Neural progenitor cell (in vitro differentiated cells): Measurements from ENCODE around the gene SLC38A10. TPM values are rescaled to one million over a fixed set of nuclear protein-coding genes. Genes with fewer than 3 reads are reported as not detected.
"Not testable (repeated sequence)": the region's sequence is repeated elsewhere in the genome, so short reads cannot be mapped to it uniquely, and the experiment has no call there.

Source experiments
- DNase-seq: peaks from one replicate; pipeline ENCODE4 v3.0.0-alpha.2; 2016; ENCODE audit warnings: low spot score
- H2AFZ ChIP-seq: fragments of 200-600 bp; sonication (generic); replicated peaks from 2 replicates; pipeline ENCODE4 v1.6.1; 2016; ENCODE audit warnings: antibody characterized with exemption
- H3F3A ChIP-seq: fragments of 200-600 bp; sonication (generic); 2 replicates; pipeline ENCODE4 v1.6.1; 2016; ENCODE audit warnings: antibody characterized with exemption, low read depth
- H3K27ac ChIP-seq: fragments of 200-600 bp; sonication (generic); 2 replicates; pipeline ENCODE4 v1.5.1; 2016; ENCODE audit warnings: mild to moderate bottlenecking
- H3K27me3 ChIP-seq: fragments of 200-600 bp; sonication (generic); 2 replicates; pipeline ENCODE4 v1.6.1; 2016; ENCODE audit warnings: mild to moderate bottlenecking, moderate library complexity
- H3K36me3 ChIP-seq: fragments of 200-600 bp; sonication (generic); 2 replicates; pipeline ENCODE4 v1.5.1; 2016
- H3K4me1 ChIP-seq: fragments of 200-600 bp; sonication (generic); 2 replicates; pipeline ENCODE4 v1.6.1; 2016; ENCODE audit warnings: mixed run types
- H3K4me2 ChIP-seq: fragments of 200-600 bp; sonication (generic); 2 replicates; pipeline ENCODE4 v1.6.1; 2016
- H3K4me3 ChIP-seq: fragments of 200-600 bp; sonication (generic); 2 replicates; pipeline ENCODE4 v1.5.1; 2016
- H3K79me2 ChIP-seq: fragments of 200-600 bp; sonication (generic); 2 replicates; pipeline ENCODE4 v1.6.1; 2016; ENCODE audit warnings: low read depth
- H3K9ac ChIP-seq: fragments of 200-600 bp; sonication (generic); 2 replicates; pipeline ENCODE4 v1.6.1; 2016
- H3K9me3 ChIP-seq: fragments of 200-600 bp; sonication (generic); 2 replicates; pipeline ENCODE4 v1.5.1; 2016; ENCODE audit warnings: low read depth
- H4K20me1 ChIP-seq: fragments of 200-600 bp; sonication (generic); 2 replicates; pipeline ENCODE4 v1.6.1; 2016; ENCODE audit warnings: low read depth
- H3K27ac Mint-ChIP-seq: 3 replicates; pipeline ENCODE4 v1.8.0; 2021; ENCODE audit warnings: mixed read lengths
- H3K27me3 Mint-ChIP-seq: 2 replicates; pipeline ENCODE4 v1.8.0; 2022; ENCODE audit warnings: low read depth, mild to moderate bottlenecking, inconsistent platforms, moderate library complexity, mixed read lengths; ENCODE audit not compliant: insufficient read depth
- H3K36me3 Mint-ChIP-seq: 3 replicates; pipeline ENCODE4 v1.8.0; 2021; ENCODE audit warnings: mixed read lengths
- H3K4me1 Mint-ChIP-seq: 3 replicates; pipeline ENCODE4 v1.8.0; 2021; ENCODE audit warnings: mixed read lengths
- H3K4me3 Mint-ChIP-seq: 3 replicates; pipeline ENCODE4 v1.8.0; 2021; ENCODE audit warnings: mild to moderate bottlenecking, moderate library complexity, mixed read lengths
- H3K9me3 Mint-ChIP-seq: 3 replicates; pipeline ENCODE4 v1.8.0; 2020; ENCODE audit warnings: mixed read lengths
- EZH2 ChIP-seq: fragments of 200-600 bp; sonication (generic); IDR thresholded peaks from 2 replicates; pipeline ENCODE4 v1.6.1; 2017; ENCODE audit warnings: antibody characterized with exemption, mild to moderate bottlenecking, moderate library complexity
- EZH2phosphoT487 ChIP-seq: fragments of 200-600 bp; sonication (generic); IDR thresholded peaks from 2 replicates; pipeline ENCODE4 v1.6.1; 2017; ENCODE audit warnings: antibody characterized with exemption
- total RNA-seq: library from RNA; depleted of rRNA; stranded (reverse); fragments of >200 nt; gene quantifications from 2 replicates; pipeline ENCODE4 v1.2.3, GENCODE V29; 2015; ENCODE audit warnings: low replicate concordance
- TF ChIP-seq, protein P1 (sequence below): fragments of 200-600 bp; sonication (generic); IDR thresholded peaks from 2 replicates; pipeline ENCODE4 v1.5.1; 2017; ENCODE audit warnings: antibody characterized with exemption, mild to moderate bottlenecking

SLC38A10 gene
- total RNA-seq, 1 donor from 2014 or later, result 8.3 TPM

DNA sequence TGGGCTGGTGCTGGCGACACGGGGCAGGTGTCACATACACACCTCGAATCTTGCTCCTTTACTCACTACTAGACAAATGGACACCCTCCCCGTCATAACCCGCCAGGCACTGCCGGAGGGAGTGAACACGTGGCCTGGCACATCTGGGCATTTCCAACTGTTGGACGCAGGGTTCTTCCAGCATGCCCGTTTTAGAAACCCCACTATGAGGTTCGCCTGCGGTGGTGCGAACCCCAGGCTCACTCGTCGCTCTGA is 65.5 kb downstream of the SLC38A10 start:
- Histone ChIP-seq H3K9me3 (no peaks in the 10 kb centered on the region), H3K4me1 (no peaks in the 10 kb centered on the region), H3K36me3 (no peaks in the 10 kb centered on the region), H2AFZ (no peak overlapping the region), H4K20me1 (no peaks in the 10 kb centered on the region), H3K27me3 (no peaks in the 10 kb centered on the region), H3K27ac (no peak overlapping the region), H3K9ac (no peak overlapping the region), H3K4me2 (no peak overlapping the region), H3K4me3 (no peak overlapping the region), H3F3A (no peaks in the 10 kb centered on the region), H3K79me2 (no peaks in the 10 kb centered on the region)
- TF ChIP-seq, protein P1, sequence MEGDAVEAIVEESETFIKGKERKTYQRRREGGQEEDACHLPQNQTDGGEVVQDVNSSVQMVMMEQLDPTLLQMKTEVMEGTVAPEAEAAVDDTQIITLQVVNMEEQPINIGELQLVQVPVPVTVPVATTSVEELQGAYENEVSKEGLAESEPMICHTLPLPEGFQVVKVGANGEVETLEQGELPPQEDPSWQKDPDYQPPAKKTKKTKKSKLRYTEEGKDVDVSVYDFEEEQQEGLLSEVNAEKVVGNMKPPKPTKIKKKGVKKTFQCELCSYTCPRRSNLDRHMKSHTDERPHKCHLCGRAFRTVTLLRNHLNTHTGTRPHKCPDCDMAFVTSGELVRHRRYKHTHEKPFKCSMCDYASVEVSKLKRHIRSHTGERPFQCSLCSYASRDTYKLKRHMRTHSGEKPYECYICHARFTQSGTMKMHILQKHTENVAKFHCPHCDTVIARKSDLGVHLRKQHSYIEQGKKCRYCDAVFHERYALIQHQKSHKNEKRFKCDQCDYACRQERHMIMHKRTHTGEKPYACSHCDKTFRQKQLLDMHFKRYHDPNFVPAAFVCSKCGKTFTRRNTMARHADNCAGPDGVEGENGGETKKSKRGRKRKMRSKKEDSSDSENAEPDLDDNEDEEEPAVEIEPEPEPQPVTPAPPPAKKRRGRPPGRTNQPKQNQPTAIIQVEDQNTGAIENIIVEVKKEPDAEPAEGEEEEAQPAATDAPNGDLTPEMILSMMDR, result no peak
- H3K4me3 Mint-ChIP-seq, result no peak overlapping the region
- H3K36me3 Mint-ChIP-seq, result peaks cover 11% of the 10 kb centered on the region
- H3K9me3 Mint-ChIP-seq, result peaks cover 11% of the 10 kb centered on the region
- peaks cover under 1% of the 10 kb centered on the region for H3K4me1 Mint-ChIP-seq
- H3K27ac Mint-ChIP-seq, result no peak overlapping the region
- peaks cover 9% of the 10 kb centered on the region for H3K27me3 Mint-ChIP-seq
- DNase-seq, result no peak

DNA sequence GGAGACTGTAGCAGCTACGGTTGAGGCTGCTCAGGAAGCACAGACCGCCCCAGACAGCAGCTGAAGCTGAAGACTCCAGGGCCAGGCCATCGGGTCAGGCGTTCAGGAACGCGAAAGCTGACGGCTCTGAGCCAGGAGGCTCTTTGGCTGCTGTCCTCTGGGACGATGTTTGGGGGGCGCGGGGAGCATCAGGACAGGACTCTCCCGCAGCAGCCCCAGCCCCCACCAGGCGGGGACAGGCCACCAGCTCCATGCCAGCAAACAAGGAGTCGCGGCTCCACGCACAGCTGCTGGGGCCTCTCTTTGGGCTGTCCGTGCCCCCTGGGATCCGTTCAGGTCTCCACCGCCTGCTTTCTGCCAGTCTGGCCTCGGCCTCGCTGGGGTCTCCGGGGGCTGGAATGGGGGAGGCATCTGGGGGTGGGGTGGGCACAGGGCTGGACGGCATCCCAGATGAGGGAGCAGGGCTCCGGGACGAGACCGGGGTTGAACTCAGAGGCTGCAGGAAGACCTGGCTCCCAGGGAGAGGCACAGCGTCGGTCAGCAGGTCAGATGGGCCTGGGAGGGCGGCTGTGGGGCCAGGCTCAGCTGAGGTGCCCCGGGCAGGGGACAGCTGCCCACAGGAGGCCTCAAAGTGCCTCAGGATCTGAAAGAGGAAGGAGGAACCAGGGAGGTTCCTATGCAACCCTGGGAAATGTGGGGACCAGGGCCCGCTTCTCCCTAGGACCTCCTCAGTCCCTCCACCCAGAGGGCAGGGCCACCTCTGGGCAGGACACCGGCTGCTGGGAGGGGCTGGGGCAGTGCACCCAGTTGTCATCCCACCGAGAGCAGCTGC is 66.1 kb downstream of the SLC38A10 start:
- Histone ChIP-seq H2AFZ (no peak overlapping the region), H4K20me1 (no peaks in the 10 kb centered on the region), H3K9me3 (no peaks in the 10 kb centered on the region), H3F3A (peaks cover under 1% of the 10 kb centered on the region), H3K4me2 (no peak overlapping the region), H3K36me3 (no peaks in the 10 kb centered on the region), H3K27ac (no peak overlapping the region), H3K9ac (no peak overlapping the region), H3K4me1 (no peaks in the 10 kb centered on the region), H3K4me3 (no peak overlapping the region), H3K79me2 (no peaks in the 10 kb centered on the region), H3K27me3 (peaks cover 5% of the 10 kb centered on the region)
- H3K36me3 Mint-ChIP-seq, result peaks cover 11% of the 10 kb centered on the region
- peaks cover 11% of the 10 kb centered on the region for H3K9me3 Mint-ChIP-seq
- no peak for TF ChIP-seq EZH2
- no peak for TF ChIP-seq EZH2phosphoT487
- TF ChIP-seq, protein P1, result no peak
- no peak for DNase-seq
- H3K27me3 Mint-ChIP-seq, result peaks cover 9% of the 10 kb centered on the region
- no peak overlapping the region for H3K4me3 Mint-ChIP-seq
- no peak overlapping the region for H3K27ac Mint-ChIP-seq
- H3K4me1 Mint-ChIP-seq, result no peaks in the 10 kb centered on the region

DNA sequence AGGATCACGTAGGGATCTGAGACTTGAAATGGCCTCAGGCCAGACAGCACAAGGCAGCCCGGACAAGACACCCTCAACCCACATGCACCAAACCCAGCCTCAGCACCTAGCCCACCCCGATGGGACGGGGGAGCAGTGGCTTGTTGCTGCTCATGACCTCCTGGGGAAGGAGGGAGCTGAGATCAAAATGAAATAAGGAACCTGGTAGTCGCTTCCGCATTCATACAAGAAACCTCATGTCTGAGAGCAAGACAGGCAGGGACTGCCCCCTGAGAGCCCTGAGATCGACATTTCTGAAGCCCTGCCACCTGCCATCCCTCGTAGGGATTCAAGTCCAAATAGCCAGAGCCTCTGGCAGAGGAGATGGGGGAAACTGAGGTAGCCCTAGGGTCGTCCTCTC is 66.7 kb downstream of the SLC38A10 start:
- Histone ChIP-seq H3K4me1 (peaks cover 5% of the 10 kb centered on the region), H3K4me2 (no peak overlapping the region)

DNA sequence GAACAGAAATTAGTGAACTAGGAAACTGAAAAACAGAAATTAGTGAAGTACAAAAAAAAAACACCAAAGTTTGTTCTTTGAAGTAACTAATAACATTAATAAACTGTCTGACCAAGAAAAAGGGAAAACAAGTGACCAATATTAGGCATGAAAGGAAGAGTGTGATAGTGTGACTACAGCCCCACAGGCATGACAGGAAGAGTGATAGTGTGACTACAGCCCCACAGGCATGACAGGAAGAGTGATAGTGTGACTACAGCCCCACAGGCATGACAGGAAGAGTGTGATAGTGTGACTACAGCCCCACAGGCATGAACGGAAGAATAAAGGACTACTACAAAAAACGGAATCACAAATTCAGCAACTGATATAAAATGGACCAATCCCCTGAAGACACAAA is 67.5 kb downstream of the SLC38A10 start:
- not testable (repeated sequence) for H3K9ac ChIP-seq, H3K4me3 Mint-ChIP-seq, H3K27ac Mint-ChIP-seq, H3K4me3 ChIP-seq, H4K20me1 ChIP-seq, H3K4me2 ChIP-seq, DNase-seq, H3K27ac ChIP-seq, H3K4me1 Mint-ChIP-seq, H3K9me3 ChIP-seq, H3K4me1 ChIP-seq, H3K36me3 ChIP-seq, H2AFZ ChIP-seq, H3F3A ChIP-seq, H3K79me2 ChIP-seq
- H3K27me3 Mint-ChIP-seq, result peaks cover 13% of the 10 kb centered on the region
- H3K9me3 Mint-ChIP-seq, result peaks cover 11% of the 10 kb centered on the region
- peaks cover 12% of the 10 kb centered on the region for H3K27me3 ChIP-seq
- H3K36me3 Mint-ChIP-seq, result peaks cover 11% of the 10 kb centered on the region

More for the DNA sequence above, 66.7 kb downstream of the SLC38A10 start:
- Histone ChIP-seq H3K36me3 (no peaks in the 10 kb centered on the region), H3K27me3 (peaks cover 11% of the 10 kb centered on the region), H3K9me3 (no peaks in the 10 kb centered on the region), H3K79me2 (no peaks in the 10 kb centered on the region), H3K4me3 (no peak overlapping the region), H2AFZ (no peak overlapping the region), H3F3A (peaks cover 7% of the 10 kb centered on the region), H3K27ac (no peak overlapping the region), H3K9ac (no peak overlapping the region), H4K20me1 (no peaks in the 10 kb centered on the region)
- peaks cover 11% of the 10 kb centered on the region for H3K36me3 Mint-ChIP-seq
- TF ChIP-seq, protein P1, result no peak
- TF ChIP-seq EZH2 (no peak), EZH2phosphoT487 (no peak)
- peaks cover 5% of the 10 kb centered on the region for H3K4me1 Mint-ChIP-seq
- peaks cover 10% of the 10 kb centered on the region for H3K27me3 Mint-ChIP-seq
- no peak overlapping the region for H3K27ac Mint-ChIP-seq
- DNase-seq, result no peak
- H3K4me3 Mint-ChIP-seq, result no peak overlapping the region
- peaks cover 11% of the 10 kb centered on the region for H3K9me3 Mint-ChIP-seq
